Measurements from ENCODE around the gene CRYL1.

DNA sequence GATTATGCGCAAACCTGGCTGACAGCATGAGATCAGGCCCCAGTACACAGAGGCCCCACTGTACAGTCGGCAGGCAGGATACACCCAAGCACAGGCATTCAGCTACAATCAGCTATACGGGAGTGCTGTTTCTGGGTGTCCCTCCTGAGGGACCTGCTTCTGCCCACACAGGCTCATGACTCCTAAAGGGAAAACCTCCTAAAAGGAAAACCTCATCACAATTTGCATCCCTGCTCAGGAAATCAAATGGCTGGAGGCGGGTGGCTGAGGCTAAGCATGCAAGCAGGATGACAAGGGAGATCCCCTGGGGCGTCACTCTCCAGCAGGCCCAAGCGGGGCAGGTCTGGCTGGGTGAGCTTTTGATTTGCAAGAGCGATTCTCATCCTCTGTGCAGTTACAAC is 99.8 kb downstream of the CRYL1 start:
- TF ChIP-seq, protein P1, sequence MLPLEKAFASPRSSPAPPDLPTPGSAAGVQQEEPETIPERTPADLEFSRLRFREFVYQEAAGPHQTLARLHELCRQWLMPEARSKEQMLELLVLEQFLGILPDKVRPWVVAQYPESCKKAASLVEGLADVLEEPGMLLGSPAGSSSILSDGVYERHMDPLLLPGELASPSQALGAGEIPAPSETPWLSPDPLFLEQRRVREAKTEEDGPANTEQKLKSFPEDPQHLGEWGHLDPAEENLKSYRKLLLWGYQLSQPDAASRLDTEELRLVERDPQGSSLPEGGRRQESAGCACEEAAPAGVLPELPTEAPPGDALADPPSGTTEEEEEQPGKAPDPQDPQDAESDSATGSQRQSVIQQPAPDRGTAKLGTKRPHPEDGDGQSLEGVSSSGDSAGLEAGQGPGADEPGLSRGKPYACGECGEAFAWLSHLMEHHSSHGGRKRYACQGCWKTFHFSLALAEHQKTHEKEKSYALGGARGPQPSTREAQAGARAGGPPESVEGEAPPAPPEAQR (tag by site-specific recombination; IDR thresholded peaks at IDR 0.05): no peak
- TF ChIP-seq, protein P2, sequence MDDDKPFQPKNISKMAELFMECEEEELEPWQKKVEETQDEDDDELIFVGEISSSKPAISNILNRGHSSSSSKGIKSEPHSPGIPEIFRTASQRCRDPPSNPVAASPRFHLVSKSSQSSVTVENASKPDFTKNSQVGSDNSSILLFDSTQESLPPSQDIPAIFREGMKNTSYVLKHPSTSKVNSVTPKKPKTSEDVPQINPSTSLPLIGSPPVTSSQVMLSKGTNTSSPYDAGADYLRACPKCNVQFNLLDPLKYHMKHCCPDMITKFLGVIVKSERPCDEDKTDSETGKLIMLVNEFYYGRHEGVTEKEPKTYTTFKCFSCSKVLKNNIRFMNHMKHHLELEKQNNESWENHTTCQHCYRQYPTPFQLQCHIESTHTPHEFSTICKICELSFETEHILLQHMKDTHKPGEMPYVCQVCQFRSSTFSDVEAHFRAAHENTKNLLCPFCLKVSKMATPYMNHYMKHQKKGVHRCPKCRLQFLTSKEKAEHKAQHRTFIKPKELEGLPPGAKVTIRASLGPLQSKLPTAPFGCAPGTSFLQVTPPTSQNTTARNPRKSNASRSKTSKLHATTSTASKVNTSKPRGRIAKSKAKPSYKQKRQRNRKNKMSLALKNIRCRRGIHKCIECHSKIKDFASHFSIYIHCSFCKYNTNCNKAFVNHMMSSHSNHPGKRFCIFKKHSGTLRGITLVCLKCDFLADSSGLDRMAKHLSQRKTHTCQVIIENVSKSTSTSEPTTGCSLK (tag by site-specific recombination; IDR thresholded peaks at IDR 0.05): no peak
- TF ChIP-seq, protein P3, sequence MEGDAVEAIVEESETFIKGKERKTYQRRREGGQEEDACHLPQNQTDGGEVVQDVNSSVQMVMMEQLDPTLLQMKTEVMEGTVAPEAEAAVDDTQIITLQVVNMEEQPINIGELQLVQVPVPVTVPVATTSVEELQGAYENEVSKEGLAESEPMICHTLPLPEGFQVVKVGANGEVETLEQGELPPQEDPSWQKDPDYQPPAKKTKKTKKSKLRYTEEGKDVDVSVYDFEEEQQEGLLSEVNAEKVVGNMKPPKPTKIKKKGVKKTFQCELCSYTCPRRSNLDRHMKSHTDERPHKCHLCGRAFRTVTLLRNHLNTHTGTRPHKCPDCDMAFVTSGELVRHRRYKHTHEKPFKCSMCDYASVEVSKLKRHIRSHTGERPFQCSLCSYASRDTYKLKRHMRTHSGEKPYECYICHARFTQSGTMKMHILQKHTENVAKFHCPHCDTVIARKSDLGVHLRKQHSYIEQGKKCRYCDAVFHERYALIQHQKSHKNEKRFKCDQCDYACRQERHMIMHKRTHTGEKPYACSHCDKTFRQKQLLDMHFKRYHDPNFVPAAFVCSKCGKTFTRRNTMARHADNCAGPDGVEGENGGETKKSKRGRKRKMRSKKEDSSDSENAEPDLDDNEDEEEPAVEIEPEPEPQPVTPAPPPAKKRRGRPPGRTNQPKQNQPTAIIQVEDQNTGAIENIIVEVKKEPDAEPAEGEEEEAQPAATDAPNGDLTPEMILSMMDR (tag by site-specific recombination; IDR thresholded peaks at IDR 0.05): no peak
- TF ChIP-seq ZNF133 (tag by site-specific recombination; IDR thresholded peaks at IDR 0.05) (no peak), FEZF1 (tag by site-specific recombination; IDR thresholded peaks at IDR 0.05) (no peak), SP2 (tag by site-specific recombination; IDR thresholded peaks at IDR 0.05) (no peak), ZNF560 (tag by site-specific recombination; IDR thresholded peaks at IDR 0.05; ENCODE audit: borderline replicate concordance) (no peak), GFI1B (tag by site-specific recombination; IDR thresholded peaks at IDR 0.05) (no peak), TRIM28 (IDR thresholded peaks at IDR 0.05; ENCODE audit: borderline replicate concordance, low read length) (no peak), ZNF10 (tag by site-specific recombination; IDR thresholded peaks at IDR 0.05) (no peak)
- TF ChIP-seq, protein P4, sequence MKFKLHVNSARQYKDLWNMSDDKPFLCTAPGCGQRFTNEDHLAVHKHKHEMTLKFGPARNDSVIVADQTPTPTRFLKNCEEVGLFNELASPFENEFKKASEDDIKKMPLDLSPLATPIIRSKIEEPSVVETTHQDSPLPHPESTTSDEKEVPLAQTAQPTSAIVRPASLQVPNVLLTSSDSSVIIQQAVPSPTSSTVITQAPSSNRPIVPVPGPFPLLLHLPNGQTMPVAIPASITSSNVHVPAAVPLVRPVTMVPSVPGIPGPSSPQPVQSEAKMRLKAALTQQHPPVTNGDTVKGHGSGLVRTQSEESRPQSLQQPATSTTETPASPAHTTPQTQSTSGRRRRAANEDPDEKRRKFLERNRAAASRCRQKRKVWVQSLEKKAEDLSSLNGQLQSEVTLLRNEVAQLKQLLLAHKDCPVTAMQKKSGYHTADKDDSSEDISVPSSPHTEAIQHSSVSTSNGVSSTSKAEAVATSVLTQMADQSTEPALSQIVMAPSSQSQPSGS (tag by site-specific recombination; IDR thresholded peaks at IDR 0.05; ENCODE audit: low read depth): no peak
